DMS53 treated with DMSO at 0.1 percent for 48 hours (cell line): ENCODE data around the gene ABLIM2.

Experiments
- DNase-seq: peaks from one replicate; lab custom pipeline; 2025; ENCODE audit not compliant: unreplicated experiment; lab: John Stamatoyannopoulos, UW

ABLIM2 gene

GRCh38 chr4:8105306-8106100, 53.1 kb downstream of the ABLIM2 start:
- no peak for DNase-seq

GRCh38 chr4:8104491-8105305, 53.9 kb downstream of the ABLIM2 start:
- DNase-seq: no peak

DNA sequence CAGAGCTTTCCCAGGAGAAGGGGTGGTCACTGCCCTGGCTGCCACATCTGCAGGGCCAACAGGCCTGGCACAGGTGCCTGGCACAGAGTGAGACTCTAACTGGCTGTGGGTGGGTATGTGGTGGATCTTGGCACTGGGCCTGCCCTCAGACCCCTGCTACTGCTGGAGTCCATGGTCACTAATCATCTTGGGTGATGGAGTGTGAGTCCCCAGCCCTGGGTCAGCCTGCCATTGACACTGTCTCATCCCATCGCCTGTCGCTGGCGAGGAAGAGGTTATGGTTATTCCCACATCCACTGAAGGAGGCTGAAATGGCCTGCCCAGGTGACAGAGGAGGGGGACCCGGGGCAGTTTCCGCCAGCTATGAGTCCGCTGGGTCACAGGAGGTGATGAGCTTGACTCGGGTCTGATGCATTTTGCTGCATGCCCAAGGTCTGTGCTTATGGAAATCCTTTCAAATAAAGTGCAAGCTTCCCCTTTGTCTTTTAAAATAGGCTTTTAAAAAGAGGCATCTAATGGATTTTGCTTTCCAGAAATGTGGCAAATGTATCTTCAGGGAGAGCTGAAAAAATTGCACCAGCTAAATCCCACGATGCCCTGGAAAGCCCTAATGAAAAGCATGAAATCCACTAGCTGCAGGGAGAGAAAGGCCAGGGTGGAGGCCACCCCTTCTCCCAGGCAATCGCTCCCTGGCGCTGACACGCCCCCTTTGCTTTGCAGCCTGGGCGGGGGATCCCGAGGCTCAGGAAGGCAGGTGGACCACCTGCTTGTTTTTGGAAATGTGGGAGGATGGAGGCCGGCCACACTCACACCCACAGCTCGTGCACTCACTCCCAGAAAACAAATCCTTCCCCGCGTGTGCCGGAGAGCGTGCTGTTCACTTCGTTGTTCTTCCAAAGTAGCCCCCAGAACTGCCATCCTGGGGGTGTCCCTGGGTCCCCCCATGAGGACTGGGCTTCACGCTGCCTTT, 54.9 kb downstream of the ABLIM2 start:
- DNase-seq: no peak

GRCh38 chr4:8102831-8103230, 55.8 kb downstream of the ABLIM2 start:
- DNase-seq: no peak

DNA sequence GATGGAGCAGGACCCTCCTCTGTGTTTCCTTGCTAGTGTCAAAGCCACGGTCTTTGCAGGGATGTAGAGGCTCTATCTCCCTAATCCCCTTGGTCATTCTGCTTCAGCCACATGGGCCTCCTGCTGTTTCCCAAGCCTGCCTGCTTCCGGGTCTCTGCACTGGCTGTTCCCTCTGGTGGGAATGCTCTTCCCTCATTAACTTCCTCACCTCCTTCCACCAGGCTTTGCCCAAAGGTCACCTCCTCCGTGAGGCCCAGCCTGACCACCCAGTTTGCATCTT, 56.6 kb downstream of the ABLIM2 start:
- DNase-seq: no peak

GRCh38 chr4:8101213-8102075, 57.2 kb downstream of the ABLIM2 start:
- DNase-seq: no peak

- no peak for DNase-seq
Measured at GRCh38 chr4:8099981-8100464, 58.6 kb downstream of the ABLIM2 start.

DNA sequence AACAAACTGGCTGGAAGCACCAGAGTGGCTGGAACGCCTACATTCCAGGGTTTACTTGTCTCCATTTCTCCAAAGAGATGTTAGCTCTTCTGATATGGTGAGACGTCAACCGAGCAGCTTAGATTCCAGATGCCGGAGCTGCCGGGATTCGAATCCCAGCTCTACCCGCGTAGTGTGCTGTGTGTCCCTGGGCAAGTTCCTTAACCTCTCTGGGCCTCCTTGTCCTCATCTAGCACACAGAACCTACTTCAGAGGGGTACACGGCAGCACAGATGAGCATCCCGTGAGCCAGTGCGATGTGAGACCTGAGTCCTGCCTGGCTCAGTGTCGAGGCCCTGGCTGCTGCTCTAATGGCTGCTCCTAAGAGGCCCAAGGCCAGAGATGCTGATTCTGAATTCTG, 60.1 kb downstream of the ABLIM2 start:
- DNase-seq: no peak

DNA sequence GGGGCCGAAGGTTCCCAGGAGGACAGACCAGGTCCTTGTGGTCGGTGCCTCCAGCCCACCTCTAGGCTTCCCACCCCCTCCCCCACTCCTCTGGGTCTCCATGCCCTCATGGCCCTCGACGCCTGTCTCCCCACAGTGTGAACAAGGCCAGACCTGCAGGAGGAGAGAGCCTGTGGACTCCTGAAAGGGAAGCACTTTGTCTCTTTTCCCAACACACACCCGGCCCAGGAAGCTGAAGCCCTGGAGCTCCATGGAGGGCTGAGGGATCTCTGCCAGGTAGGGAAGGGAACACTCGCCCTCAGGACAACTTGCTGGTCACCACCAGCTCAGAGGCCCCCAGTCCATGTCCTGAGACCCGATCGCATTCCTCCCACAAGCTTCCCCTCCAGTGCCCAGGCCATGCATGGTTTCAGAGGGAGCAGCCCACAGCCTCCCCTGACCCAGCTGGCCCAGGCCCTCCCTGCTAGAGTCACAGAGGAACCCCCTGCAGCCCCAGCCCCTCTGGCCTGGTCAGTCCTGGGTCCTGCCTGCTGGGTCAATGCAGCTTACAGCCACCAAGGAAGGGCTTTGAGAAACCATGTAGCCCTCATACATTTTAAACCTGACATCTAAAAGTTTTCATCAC, 60.8 kb downstream of the ABLIM2 start:
- DNase-seq: no peak

DNA sequence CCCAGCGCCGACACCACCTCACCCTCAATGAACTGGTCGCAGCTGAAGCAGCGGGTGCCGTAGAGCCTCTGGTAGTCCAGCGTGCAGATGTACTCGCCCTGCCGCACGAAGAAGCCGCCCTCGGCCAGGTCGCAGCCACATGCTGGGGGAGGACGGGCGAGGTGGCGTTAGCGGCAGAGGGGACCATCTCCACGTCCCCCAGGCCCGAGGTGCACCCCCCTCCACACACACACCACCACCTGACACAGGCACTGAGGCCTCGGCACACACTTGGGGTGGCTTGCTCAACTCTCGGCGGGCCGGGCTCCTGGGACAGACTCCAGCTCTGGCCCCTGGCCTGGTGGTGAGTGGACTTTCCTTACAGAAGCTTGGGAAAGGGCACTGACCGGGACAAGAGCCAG, 61.5 kb downstream of the ABLIM2 start:
- DNase-seq: no peak

GRCh38 chr4:8096690-8097061, 61.9 kb downstream of the ABLIM2 start:
- no peak for DNase-seq

GRCh38 chr4:8095956-8096689, 62.5 kb downstream of the ABLIM2 start:
- no peak for DNase-seq

- peak; percentile 11 for DNase-seq
Measured at GRCh38 chr4:8093587-8094274, 64.9 kb downstream of the ABLIM2 start.

DNA sequence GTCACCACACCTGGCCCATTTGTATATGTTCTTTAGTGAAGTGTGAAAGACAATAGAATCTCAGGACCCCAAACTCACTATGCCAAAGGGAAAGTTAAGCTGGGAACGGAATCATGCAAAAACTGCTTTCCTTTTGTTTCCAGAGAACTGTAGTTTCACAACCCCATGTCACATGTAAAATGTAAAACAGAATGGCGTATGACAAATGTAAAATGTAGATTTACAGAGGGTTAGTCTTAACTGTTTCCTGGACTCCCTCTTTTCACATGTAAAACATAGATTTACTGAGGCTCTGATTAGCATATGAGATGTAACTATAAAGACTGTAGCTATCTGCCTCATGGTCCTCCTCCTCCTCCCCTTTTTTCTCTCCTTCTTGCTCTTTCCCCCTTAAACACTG, 66.3 kb downstream of the ABLIM2 start:
- DNase-seq: no peak

GRCh38 chr4:8090744-8091301, 67.8 kb downstream of the ABLIM2 start:
- no peak for DNase-seq

DNA sequence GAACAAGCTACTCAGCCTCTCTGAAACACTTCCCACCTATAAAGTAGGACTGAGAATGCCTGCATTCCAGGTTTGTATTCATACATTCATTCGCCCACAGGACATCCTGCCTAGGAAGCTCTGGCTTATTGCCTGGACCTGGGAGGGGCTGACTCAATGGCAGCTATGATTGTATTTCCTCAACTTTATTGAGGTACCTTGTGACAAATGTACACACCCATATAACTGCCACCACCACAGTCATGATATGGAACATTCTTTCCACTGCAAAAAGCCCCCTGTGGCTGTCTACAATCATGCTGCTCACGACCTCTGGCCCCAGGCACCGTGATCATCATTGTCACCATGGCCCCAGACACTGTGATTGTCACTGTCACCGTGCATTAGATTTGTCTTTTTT, 68.3 kb downstream of the ABLIM2 start:
- DNase-seq: no peak

DNA sequence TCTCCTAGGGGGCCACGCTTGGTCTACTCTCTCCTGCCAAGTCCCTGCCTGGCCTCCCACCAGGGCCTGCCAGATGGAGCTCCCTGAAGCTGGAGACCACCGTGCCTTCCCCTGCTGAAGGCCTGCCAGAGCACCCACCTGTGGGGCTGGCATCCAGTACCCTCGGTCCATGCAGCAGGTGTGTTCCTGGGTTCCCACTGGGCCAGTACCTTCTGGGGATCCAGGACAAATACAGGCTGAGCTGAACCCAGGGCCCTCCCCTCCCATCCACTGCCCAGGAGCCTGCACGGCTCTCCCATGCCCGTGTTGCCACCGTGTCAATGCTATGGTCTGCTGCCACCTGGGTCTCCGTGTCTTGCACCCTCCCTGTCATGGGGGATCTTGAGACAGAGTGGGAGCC, 68.8 kb downstream of the ABLIM2 start:
- no peak for DNase-seq

GRCh38 chr4:8088966-8089491, 69.6 kb downstream of the ABLIM2 start:
- DNase-seq: no peak
